Measurements from ENCODE around the gene TTC39C. TPM values are rescaled to one million over a fixed set of nuclear protein-coding genes. Genes with fewer than 3 reads are reported as not detected.
A peak's percentile ranks its signal among the peaks of the same experiment; 100 is the strongest.

The TTC39C gene
- total RNA-seq, 1 donor from 2014 or later = 14.3 TPM

DNA sequence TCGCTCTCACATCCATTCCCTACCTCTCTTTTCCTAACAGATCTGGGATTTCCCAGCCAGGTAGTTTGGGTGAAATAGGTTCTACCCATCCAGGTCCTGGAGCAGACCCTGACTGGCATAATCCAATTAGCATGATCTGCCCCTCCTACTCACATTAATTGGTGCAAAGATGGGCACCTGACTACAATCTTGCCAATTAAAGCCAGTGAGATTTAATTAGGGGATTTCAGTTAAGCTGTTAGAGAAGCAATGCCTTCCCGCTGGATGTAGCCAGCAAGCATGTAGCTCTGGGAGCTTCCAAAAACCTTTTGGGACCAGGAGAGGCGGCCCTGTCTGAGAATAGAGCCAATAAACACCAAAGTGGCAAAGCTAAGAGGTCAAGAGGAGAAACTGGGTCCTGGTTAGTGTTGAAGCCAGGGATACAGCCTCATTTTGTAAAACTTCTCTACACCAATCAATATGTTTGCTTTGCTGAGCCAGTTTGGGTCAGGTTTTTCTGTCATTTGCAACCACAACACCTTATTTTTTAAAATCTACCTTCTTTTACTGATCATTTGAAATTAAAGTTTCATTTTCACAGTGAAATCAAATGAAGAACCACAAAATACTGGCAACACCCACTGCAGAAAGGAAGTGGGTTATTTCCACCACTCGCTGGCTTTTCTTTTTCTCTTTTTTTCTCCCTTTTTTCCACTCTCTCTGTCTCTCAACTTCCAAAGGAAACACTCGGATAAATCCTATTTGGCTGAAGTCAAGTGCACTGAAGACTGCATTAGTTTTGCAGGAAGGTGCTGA, 3.2 kb upstream of the TTC39C start:
- no peaks in the 10 kb centered on the region for H3K36me3 Mint-ChIP-seq (ENCODE audit: low read depth, unreplicated experiment)
- peaks cover 11% of the 10 kb centered on the region for H3K4me1 Mint-ChIP-seq (ENCODE audit: unreplicated experiment)
- no peaks in the 10 kb centered on the region for H3K9me3 Mint-ChIP-seq (ENCODE audit: unreplicated experiment)
- no peak overlapping the region for H3K4me3 Mint-ChIP-seq (ENCODE audit: unreplicated experiment)
- peaks cover 5% of the 10 kb centered on the region for H3K27me3 Mint-ChIP-seq (ENCODE audit: unreplicated experiment)
- H3K27ac Mint-ChIP-seq (ENCODE audit: unreplicated experiment) = no peak overlapping the region
- TF ChIP-seq, protein P1, sequence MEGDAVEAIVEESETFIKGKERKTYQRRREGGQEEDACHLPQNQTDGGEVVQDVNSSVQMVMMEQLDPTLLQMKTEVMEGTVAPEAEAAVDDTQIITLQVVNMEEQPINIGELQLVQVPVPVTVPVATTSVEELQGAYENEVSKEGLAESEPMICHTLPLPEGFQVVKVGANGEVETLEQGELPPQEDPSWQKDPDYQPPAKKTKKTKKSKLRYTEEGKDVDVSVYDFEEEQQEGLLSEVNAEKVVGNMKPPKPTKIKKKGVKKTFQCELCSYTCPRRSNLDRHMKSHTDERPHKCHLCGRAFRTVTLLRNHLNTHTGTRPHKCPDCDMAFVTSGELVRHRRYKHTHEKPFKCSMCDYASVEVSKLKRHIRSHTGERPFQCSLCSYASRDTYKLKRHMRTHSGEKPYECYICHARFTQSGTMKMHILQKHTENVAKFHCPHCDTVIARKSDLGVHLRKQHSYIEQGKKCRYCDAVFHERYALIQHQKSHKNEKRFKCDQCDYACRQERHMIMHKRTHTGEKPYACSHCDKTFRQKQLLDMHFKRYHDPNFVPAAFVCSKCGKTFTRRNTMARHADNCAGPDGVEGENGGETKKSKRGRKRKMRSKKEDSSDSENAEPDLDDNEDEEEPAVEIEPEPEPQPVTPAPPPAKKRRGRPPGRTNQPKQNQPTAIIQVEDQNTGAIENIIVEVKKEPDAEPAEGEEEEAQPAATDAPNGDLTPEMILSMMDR (IDR thresholded peaks at IDR 0.05; ENCODE audit: unreplicated experiment) = no peak
- DNase-seq (ENCODE audit: low spot score) = no peak

DNA sequence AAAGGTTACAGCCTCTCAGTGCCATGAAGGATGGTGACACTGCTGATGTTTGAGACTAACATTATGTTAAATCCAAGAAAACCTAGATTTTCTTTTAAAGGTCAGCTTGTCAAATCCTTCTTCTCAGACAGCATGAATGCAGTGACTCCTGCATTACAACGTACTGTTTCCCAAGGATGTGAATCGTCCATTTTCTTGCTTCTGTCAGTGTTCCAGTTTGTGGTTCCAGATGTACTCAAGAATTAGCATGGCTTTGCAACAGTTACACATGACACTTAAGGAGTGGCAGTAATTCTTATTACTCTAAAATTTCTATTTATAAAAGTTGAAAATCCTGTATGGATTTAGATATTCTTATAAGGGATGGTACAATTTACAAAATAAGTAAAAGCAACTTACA, 1.5 kb upstream of the TTC39C start:
- Mint-ChIP-seq H3K36me3 (ENCODE audit: low read depth, unreplicated experiment) (no peaks in the 10 kb centered on the region), H3K4me1 (ENCODE audit: unreplicated experiment) (peaks cover 11% of the 10 kb centered on the region), H3K4me3 (ENCODE audit: unreplicated experiment) (no peak overlapping the region), H3K9me3 (ENCODE audit: unreplicated experiment) (no peaks in the 10 kb centered on the region), H3K27me3 (ENCODE audit: unreplicated experiment) (peaks cover 5% of the 10 kb centered on the region), H3K27ac (ENCODE audit: unreplicated experiment) (no peak overlapping the region)
- DNase-seq (ENCODE audit: low spot score) = no peak
- TF ChIP-seq, protein P1 (IDR thresholded peaks at IDR 0.05; ENCODE audit: unreplicated experiment) = no peak

DNA sequence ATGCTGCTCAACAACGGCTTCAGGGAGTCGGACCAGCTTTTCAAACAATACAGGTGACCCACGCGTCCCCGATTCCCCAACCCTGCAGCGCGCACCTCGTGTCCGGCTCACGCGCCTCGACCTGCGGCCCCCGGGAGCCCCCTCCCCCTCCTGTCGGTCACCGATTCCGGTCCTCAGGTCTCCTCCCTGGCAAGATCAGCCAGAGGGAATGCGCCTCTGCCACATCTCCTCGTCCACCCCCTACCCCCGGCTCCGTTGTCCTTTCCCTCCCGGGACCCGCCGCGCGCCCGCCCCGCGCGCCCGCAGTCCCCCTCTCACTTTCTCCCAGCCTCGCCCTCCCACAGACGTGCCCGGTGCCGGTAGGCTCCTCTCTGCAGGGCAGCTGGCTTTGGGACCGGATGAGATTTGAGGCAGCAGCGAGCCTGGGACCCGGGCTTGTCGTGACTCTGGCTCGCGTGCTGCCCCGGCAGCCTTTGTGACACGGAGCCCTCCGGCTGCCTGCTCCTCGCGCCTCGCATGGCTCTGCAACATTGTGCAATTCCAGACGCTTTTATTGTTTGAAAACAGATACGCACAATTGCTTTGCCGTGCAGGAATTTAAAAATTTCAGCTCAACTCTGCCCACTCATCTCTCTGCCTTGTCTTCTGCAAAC, 558 bp downstream of the TTC39C start:
- peak; percentile 42 for DNase-seq (ENCODE audit: low spot score)
- Mint-ChIP-seq H3K4me1 (ENCODE audit: unreplicated experiment) (peaks cover 18% of the 10 kb centered on the region), H3K27ac (ENCODE audit: unreplicated experiment) (peak overlapping the region; percentile 83), H3K27me3 (ENCODE audit: unreplicated experiment) (peaks cover 5% of the 10 kb centered on the region), H3K4me3 (ENCODE audit: unreplicated experiment) (peak overlapping the region; percentile 98), H3K9me3 (ENCODE audit: unreplicated experiment) (no peaks in the 10 kb centered on the region), H3K36me3 (ENCODE audit: low read depth, unreplicated experiment) (no peaks in the 10 kb centered on the region)
- TF ChIP-seq, protein P1 (IDR thresholded peaks at IDR 0.05; ENCODE audit: unreplicated experiment) = no peak

DNA sequence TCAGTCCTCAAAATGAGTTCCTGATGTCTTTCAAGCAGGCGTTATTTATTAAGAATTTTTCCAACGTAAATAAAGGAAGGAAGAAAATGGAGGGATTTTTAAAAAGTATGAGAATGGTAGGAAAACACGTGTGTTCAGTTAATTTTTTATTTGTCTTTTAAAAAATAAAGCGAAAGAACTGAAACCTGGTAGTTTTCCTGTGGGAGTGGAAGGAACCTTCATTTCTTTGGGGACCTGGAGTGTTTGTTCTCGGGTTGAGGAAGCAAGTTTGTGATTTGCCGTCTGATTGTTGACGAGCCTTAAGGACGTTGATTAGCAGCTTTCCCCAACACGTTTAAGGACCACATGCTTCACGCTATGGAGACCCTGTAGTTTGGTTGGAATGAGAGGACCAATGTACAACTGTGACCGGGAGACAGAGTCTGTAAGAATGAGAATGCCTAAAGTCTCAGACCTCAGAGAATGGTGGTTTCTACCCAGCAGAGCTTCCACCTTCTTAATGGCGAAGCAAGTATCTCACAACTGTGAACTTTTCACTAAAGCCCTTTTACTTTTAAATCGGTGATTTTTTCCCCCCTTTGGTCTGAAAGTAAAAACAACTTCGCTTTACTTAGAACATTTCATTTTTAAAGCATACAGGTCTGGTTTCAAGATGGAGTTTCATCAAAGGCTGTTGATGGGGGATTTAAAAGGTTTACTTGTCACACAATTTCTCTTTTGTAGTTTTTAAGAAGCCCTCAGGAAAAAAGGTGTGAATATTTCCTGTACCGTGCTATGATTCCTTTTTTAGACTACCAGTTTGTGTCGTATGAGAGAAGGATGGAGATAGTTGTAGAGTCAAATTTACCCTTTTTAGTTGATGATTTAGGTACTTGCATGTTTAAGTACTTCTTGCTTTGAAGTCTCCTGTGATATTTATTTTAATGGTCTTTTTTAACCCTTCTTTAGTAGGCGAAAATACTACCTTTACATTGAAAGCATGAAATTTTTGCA, 1.4 kb downstream of the TTC39C start:
- Mint-ChIP-seq H3K27me3 (ENCODE audit: unreplicated experiment) (peaks cover 5% of the 10 kb centered on the region), H3K27ac (ENCODE audit: unreplicated experiment) (peak overlapping the region; percentile 83), H3K4me3 (ENCODE audit: unreplicated experiment) (peak overlapping the region; percentile 98), H3K9me3 (ENCODE audit: unreplicated experiment) (no peaks in the 10 kb centered on the region), H3K36me3 (ENCODE audit: low read depth, unreplicated experiment) (no peaks in the 10 kb centered on the region), H3K4me1 (ENCODE audit: unreplicated experiment) (peaks cover 19% of the 10 kb centered on the region)
- TF ChIP-seq, protein P1 (IDR thresholded peaks at IDR 0.05; ENCODE audit: unreplicated experiment) = no peak
- DNase-seq (ENCODE audit: low spot score) = no peak

Measured in endothelial cell (in vitro differentiated cells).